Measurements from ENCODE around the gene TMEM132C.

DNA sequence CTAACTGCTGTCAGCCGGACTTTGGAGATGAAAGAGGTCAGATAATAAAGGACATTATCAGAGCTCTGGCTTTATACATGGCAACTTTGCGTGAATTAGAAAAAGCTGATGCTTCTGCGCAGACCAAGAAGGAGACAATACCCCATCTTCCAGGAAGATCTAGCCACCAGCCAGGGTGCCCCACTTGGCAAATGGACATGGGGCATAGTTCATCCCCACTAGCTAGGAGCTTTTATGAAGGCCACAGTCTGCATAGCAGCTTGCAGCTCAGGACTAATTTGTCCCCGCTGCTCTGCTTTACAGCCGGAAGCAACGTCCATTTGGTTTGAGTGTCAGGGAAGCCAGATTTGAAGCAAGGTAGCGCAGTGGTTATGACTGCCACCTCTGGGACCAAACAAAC is 101.0 kb downstream of the TMEM132C start:
- TF ChIP-seq, protein P1, sequence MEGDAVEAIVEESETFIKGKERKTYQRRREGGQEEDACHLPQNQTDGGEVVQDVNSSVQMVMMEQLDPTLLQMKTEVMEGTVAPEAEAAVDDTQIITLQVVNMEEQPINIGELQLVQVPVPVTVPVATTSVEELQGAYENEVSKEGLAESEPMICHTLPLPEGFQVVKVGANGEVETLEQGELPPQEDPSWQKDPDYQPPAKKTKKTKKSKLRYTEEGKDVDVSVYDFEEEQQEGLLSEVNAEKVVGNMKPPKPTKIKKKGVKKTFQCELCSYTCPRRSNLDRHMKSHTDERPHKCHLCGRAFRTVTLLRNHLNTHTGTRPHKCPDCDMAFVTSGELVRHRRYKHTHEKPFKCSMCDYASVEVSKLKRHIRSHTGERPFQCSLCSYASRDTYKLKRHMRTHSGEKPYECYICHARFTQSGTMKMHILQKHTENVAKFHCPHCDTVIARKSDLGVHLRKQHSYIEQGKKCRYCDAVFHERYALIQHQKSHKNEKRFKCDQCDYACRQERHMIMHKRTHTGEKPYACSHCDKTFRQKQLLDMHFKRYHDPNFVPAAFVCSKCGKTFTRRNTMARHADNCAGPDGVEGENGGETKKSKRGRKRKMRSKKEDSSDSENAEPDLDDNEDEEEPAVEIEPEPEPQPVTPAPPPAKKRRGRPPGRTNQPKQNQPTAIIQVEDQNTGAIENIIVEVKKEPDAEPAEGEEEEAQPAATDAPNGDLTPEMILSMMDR (conservative IDR thresholded peaks at IDR 0.05; ENCODE audit: low read length): no peak
- no peak for TF ChIP-seq EZH2phosphoT487 (IDR thresholded peaks at IDR 0.05; ENCODE audit: borderline replicate concordance, low read depth, low read length)

Measured in OCI-LY7 (cell line).